Skeletal muscle satellite cell (primary cell): ENCODE data around the gene SLC35B4.

Experiments used
- H3K27me3 ChIP-seq: 2 replicates; pipeline ENCODE4 v1.7.0; 2013; ENCODE audit warnings: low read length; ENCODE audit not compliant: control insufficient read depth, insufficient read depth
- H3K36me3 ChIP-seq: 2 replicates; pipeline ENCODE4 v1.7.0; 2013; ENCODE audit warnings: mild to moderate bottlenecking, control low read depth, low read length; ENCODE audit not compliant: insufficient read depth
- H3K4me1 ChIP-seq: 2 replicates; pipeline ENCODE4 v1.7.0; 2013; ENCODE audit warnings: low read length; ENCODE audit not compliant: control insufficient read depth, insufficient read depth
- H3K4me2 ChIP-seq: 2 replicates; pipeline ENCODE4 v1.7.0; 2013; ENCODE audit warnings: mild to moderate bottlenecking, low read length
- H3K4me3 ChIP-seq: 2 replicates; pipeline ENCODE4 v1.7.0; 2013; ENCODE audit warnings: low read length
- H3K9ac ChIP-seq: 2 replicates; pipeline ENCODE4 v1.7.0; 2013; ENCODE audit warnings: mild to moderate bottlenecking, low read depth, low read length, moderate library complexity
- H3K9me3 ChIP-seq: replicated peaks from 2 replicates; pipeline ENCODE4 v1.7.0; 2013; ENCODE audit warnings: mild to moderate bottlenecking, control low read depth, low read length

SLC35B4 gene

DNA sequence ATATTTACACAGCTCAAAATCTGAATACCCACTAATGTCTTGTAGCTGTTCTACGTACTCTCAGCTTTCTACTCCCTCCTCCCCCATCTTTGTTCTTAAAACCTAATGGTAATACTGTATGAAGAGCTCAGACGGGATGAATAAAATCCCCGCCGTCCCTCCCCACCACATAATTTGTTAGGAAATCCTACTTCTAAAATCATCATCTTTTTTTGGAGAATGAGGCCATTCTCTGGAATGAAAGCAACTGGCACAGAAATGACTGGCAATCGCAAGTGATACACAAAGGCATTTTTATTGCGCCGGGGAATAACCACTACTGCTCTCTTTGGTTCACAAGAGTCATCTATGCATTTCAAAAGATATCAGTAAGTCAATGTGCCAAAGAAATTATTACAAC is 27.3 kb downstream of the SLC35B4 start:
- H3K4me3 ChIP-seq = peak overlapping the region; percentile 35
- H3K9ac ChIP-seq = peak overlapping the region; percentile 29
- H3K4me1 ChIP-seq = peaks cover 17% of the 10 kb centered on the region
- H3K4me2 ChIP-seq = peak overlapping the region; percentile 50
- no peaks in the 10 kb centered on the region for H3K9me3 ChIP-seq
- peaks cover 5% of the 10 kb centered on the region for H3K36me3 ChIP-seq
- no peaks in the 10 kb centered on the region for H3K27me3 ChIP-seq

GRCh38 chr7:134287916-134288659 is 28.6 kb downstream of the SLC35B4 start:
- H3K36me3 ChIP-seq = no peaks in the 10 kb centered on the region
- H3K4me3 ChIP-seq = no peak overlapping the region
- H3K27me3 ChIP-seq = no peaks in the 10 kb centered on the region
- H3K4me2 ChIP-seq = no peak overlapping the region
- no peaks in the 10 kb centered on the region for H3K9me3 ChIP-seq
- H3K9ac ChIP-seq = no peak overlapping the region
- peaks cover 17% of the 10 kb centered on the region for H3K4me1 ChIP-seq

GRCh38 chr7:134284952-134285351 is 31.8 kb downstream of the SLC35B4 start:
- Histone ChIP-seq H3K27me3 (peaks cover 3% of the 10 kb centered on the region), H3K4me3 (no peak overlapping the region), H3K9ac (no peak overlapping the region), H3K4me1 (peaks cover 9% of the 10 kb centered on the region), H3K4me2 (no peak overlapping the region), H3K36me3 (no peaks in the 10 kb centered on the region), H3K9me3 (no peaks in the 10 kb centered on the region)

DNA sequence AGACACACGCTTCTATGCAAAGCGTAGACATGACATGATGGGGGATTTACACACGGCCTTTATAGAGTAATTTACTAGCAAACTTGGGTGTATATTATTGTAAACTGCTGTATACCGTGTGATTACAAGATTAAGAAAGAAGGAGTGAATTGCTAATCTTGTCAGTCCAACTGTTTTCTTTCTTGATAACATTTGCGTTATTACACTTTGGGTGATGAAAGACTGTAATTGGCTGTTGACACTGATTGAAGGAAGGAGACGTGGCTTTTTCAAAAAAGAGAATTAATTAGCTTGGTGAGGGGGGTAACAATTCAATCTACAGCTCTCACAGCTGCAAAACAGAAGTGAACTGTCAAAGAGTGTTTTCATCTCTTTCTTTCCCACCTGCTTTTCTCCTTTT is 32.7 kb downstream of the SLC35B4 start:
- H3K9me3 ChIP-seq = no peaks in the 10 kb centered on the region
- H3K4me3 ChIP-seq = no peak overlapping the region
- no peak overlapping the region for H3K9ac ChIP-seq
- no peak overlapping the region for H3K4me2 ChIP-seq
- peaks cover 6% of the 10 kb centered on the region for H3K27me3 ChIP-seq
- H3K36me3 ChIP-seq = no peaks in the 10 kb centered on the region
- peaks cover 4% of the 10 kb centered on the region for H3K4me1 ChIP-seq

DNA sequence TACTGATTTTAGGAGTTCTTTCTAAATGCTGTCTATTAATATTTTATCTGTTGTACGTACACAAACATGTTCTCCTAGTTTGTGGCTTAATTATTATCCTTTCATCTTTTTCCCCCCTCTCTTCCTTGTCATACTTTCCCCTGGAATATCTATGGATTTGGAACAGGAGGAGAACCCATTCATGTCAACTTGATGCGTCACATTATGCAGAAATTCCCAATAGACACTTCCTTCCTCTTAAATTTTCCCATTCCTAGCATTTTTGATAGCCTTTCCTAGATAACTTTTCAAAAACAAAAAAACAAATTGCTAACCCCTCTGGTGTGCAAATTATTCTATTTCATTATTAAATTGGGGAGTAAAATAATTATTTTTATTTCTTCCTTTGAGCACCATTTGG is 36.2 kb downstream of the SLC35B4 start:
- Histone ChIP-seq H3K4me3 (no peak overlapping the region), H3K4me1 (no peaks in the 10 kb centered on the region), H3K9me3 (no peaks in the 10 kb centered on the region), H3K36me3 (no peaks in the 10 kb centered on the region), H3K4me2 (no peak overlapping the region), H3K9ac (no peak overlapping the region), H3K27me3 (peaks cover 6% of the 10 kb centered on the region)

DNA sequence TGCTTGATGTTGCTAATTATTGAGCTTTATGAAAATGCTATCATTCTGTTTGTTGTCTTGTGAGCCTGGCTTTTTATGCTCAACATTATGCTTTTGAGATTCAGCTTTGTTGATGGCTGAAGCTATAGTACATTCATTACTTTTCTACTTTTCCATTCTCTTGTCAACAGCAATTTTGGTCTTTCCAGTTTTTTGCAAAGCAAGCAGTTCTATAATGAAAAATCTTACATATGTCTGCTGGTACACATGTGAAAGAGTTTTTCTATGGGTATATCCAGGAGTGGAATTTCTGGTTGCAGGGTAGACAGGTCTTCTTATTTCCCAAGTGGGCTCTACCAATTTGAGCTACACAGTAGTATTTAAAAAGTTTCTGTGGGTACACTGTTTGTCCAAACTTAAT is 36.8 kb downstream of the SLC35B4 start:
- Histone ChIP-seq H3K4me3 (no peak overlapping the region), H3K9me3 (no peaks in the 10 kb centered on the region), H3K4me1 (no peaks in the 10 kb centered on the region), H3K4me2 (no peak overlapping the region), H3K9ac (no peak overlapping the region), H3K36me3 (no peaks in the 10 kb centered on the region), H3K27me3 (peaks cover 6% of the 10 kb centered on the region)

DNA sequence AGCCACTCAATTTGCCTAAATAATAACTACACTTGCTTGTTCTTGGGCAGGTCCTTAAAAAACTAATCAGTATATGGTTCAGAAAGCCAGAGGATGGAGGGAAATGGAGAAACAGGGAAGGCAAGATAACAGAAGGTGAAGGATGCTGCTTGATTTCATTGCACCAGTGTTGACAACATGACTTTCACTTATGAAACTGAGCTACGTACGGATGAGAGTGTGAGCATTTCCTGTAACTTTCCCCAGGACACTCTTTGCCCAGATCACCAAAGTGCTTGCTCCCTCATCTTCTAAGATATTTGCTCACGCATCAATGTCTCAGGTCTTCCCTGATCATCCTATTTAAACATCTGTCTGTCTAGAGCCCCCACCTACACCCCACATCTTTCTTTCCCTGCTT is 37.4 kb downstream of the SLC35B4 start:
- Histone ChIP-seq H3K9ac (no peak overlapping the region), H3K4me2 (no peak overlapping the region), H3K4me1 (no peaks in the 10 kb centered on the region), H3K36me3 (no peaks in the 10 kb centered on the region), H3K4me3 (no peak overlapping the region), H3K9me3 (no peaks in the 10 kb centered on the region), H3K27me3 (peaks cover 6% of the 10 kb centered on the region)

GRCh38 chr7:134278502-134279153 is 38.1 kb downstream of the SLC35B4 start:
- Histone ChIP-seq H3K9me3 (no peaks in the 10 kb centered on the region), H3K9ac (no peak overlapping the region), H3K36me3 (no peaks in the 10 kb centered on the region), H3K4me3 (no peak overlapping the region), H3K27me3 (peaks cover 6% of the 10 kb centered on the region), H3K4me2 (no peak overlapping the region), H3K4me1 (no peaks in the 10 kb centered on the region)

GRCh38 chr7:134276951-134277350 is 39.8 kb downstream of the SLC35B4 start:
- Histone ChIP-seq H3K9me3 (no peaks in the 10 kb centered on the region), H3K4me3 (no peak overlapping the region), H3K27me3 (peaks cover 6% of the 10 kb centered on the region), H3K4me2 (no peak overlapping the region), H3K9ac (no peak overlapping the region), H3K36me3 (no peaks in the 10 kb centered on the region), H3K4me1 (no peaks in the 10 kb centered on the region)

GRCh38 chr7:134262322-134262721 is 54.4 kb downstream of the SLC35B4 start:
- no peak overlapping the region for H3K9ac ChIP-seq
- no peak overlapping the region for H3K4me3 ChIP-seq
- no peaks in the 10 kb centered on the region for H3K36me3 ChIP-seq
- no peaks in the 10 kb centered on the region for H3K9me3 ChIP-seq
- no peak overlapping the region for H3K4me2 ChIP-seq
- H3K4me1 ChIP-seq = no peaks in the 10 kb centered on the region
- peaks cover 4% of the 10 kb centered on the region for H3K27me3 ChIP-seq

GRCh38 chr7:134255814-134256213 is 60.9 kb downstream of the SLC35B4 start:
- Histone ChIP-seq H3K4me3 (no peak overlapping the region), H3K4me1 (no peaks in the 10 kb centered on the region), H3K36me3 (no peaks in the 10 kb centered on the region), H3K27me3 (no peaks in the 10 kb centered on the region), H3K9me3 (no peaks in the 10 kb centered on the region), H3K4me2 (no peak overlapping the region), H3K9ac (no peak overlapping the region)

GRCh38 chr7:134254311-134254710 is 62.4 kb downstream of the SLC35B4 start:
- Histone ChIP-seq H3K27me3 (no peaks in the 10 kb centered on the region), H3K9ac (no peak overlapping the region), H3K36me3 (no peaks in the 10 kb centered on the region), H3K4me1 (no peaks in the 10 kb centered on the region), H3K4me2 (no peak overlapping the region), H3K9me3 (no peaks in the 10 kb centered on the region), H3K4me3 (no peak overlapping the region)
